HUES64 (cell line): Measurements from ENCODE around the gene KCNH6.

Experiments used
- H3K27ac ChIP-seq: 2 replicates; pipeline ENCODE4 v1.7.0; 2013; ENCODE audit warnings: low read depth, low read length, inconsistent platforms
- H3K27me3 ChIP-seq: 2 replicates; pipeline ENCODE4 v1.6.1; 2013; ENCODE audit warnings: mild to moderate bottlenecking, low read length; ENCODE audit not compliant: insufficient read depth
- H3K36me3 ChIP-seq: 2 replicates; pipeline ENCODE4 v1.6.1; 2013; ENCODE audit warnings: mild to moderate bottlenecking, low read length; ENCODE audit not compliant: insufficient read depth
- H3K4me1 ChIP-seq: 2 replicates; pipeline ENCODE4 v1.6.1; 2013; ENCODE audit warnings: mild to moderate bottlenecking, low read length, moderate library complexity; ENCODE audit not compliant: insufficient read depth
- H3K4me3 ChIP-seq: 2 replicates; pipeline ENCODE4 v1.5.1; 2013; ENCODE audit warnings: mild to moderate bottlenecking, low read length, moderate library complexity
- H3K9ac ChIP-seq: 2 replicates; pipeline ENCODE4 v1.6.1; 2013; ENCODE audit warnings: mild to moderate bottlenecking, low read depth, low read length
- H3K9me3 ChIP-seq: 2 replicates; pipeline ENCODE4 v1.6.1; 2013; ENCODE audit warnings: low read depth, low read length; ENCODE audit not compliant: insufficient read depth
- WGBS: fragments of 150-250, 120-280 bp; methylation state at CpG from one replicate; pipeline ENCODE4 v1.1.7; 2013; ENCODE audit warnings: missing lambda C conversion rate; 5-methylcytosine and 5-hydroxymethylcytosine counted together

Gene KCNH6

GRCh38 chr17:63549289-63549945 is 26.3 kb downstream of the KCNH6 start:
- no peaks in the 10 kb centered on the region for H3K27me3 ChIP-seq
- H3K4me1 ChIP-seq: peaks cover 13% of the 10 kb centered on the region
- peak overlapping the region; percentile 64 for H3K9ac ChIP-seq
- H3K9me3 ChIP-seq: no peaks in the 10 kb centered on the region
- peak overlapping the region; percentile 74 for H3K4me3 ChIP-seq
- WGBS: 11% methylated on average over 16 of the region's 18 CpGs
- H3K36me3 ChIP-seq: no peaks in the 10 kb centered on the region
- peak overlapping the region; percentile 68 for H3K27ac ChIP-seq

- Histone ChIP-seq H3K9me3 (no peaks in the 10 kb centered on the region), H3K4me3 (peak within 1 kb of the TSS; percentile 94), H3K27me3 (no peaks in the 10 kb centered on the region), H3K4me1 (peaks cover 13% of the 10 kb centered on the region), H3K9ac (peak within 1 kb of the TSS; percentile 70), H3K27ac (peak within 1 kb of the TSS; percentile 82), H3K36me3 (no peaks in the 10 kb centered on the region)
- WGBS: under 1% methylated on average over 72 of the region's 72 CpGs
Observed at GRCh38 chr17:63549946-63550816, 27.0 kb downstream of the KCNH6 start, which contains the start of gene DCAF7. Gene DCAF7, plus strand, starts transcription at chr17:63550477. Its CDS starts 201 bp downstream, at chr17:63550678.

- Histone ChIP-seq H3K27ac (peak overlapping the region; percentile 82; the same call in 1 of the 2 replicates), H3K9me3 (no peaks in the 10 kb centered on the region), H3K4me3 (peak overlapping the region; percentile 94), H3K27me3 (no peaks in the 10 kb centered on the region), H3K4me1 (peaks cover 13% of the 10 kb centered on the region), H3K9ac (peak overlapping the region; percentile 70), H3K36me3 (no peaks in the 10 kb centered on the region)
- WGBS: under 1% methylated on average over 26 of the region's 32 CpGs
Observed at GRCh38 chr17:63550817-63551639, 27.9 kb downstream of the KCNH6 start.

GRCh38 chr17:63552211-63552610 is 29.1 kb downstream of the KCNH6 start:
- H3K9me3 ChIP-seq: no peaks in the 10 kb centered on the region
- H3K9ac ChIP-seq: no peak overlapping the region
- no peak overlapping the region for H3K27ac ChIP-seq
- no peaks in the 10 kb centered on the region for H3K36me3 ChIP-seq
- peak overlapping the region; percentile 94 for H3K4me3 ChIP-seq
- 87% methylated on average over 6 of the region's 6 CpGs for WGBS
- H3K4me1 ChIP-seq: peaks cover 13% of the 10 kb centered on the region
- H3K27me3 ChIP-seq: no peaks in the 10 kb centered on the region

GRCh38 chr17:63555500-63556156 is 32.5 kb downstream of the KCNH6 start:
- H3K4me3 ChIP-seq: no peak overlapping the region
- H3K27ac ChIP-seq: no peak overlapping the region
- H3K4me1 ChIP-seq: peaks cover 7% of the 10 kb centered on the region
- H3K27me3 ChIP-seq: no peaks in the 10 kb centered on the region
- H3K9ac ChIP-seq: no peak overlapping the region
- no peaks in the 10 kb centered on the region for H3K36me3 ChIP-seq
- whole genome bisulfite sequencing: 95% methylated on average over 7 of the region's 7 CpGs
- no peaks in the 10 kb centered on the region for H3K9me3 ChIP-seq

GRCh38 chr17:63557416-63557815 is 34.3 kb downstream of the KCNH6 start:
- no peaks in the 10 kb centered on the region for H3K27me3 ChIP-seq
- H3K27ac ChIP-seq: no peak overlapping the region
- H3K4me1 ChIP-seq: peaks cover 2% of the 10 kb centered on the region
- 95% methylated on average over 2 of the region's 2 CpGs for WGBS
- no peaks in the 10 kb centered on the region for H3K36me3 ChIP-seq
- no peak overlapping the region for H3K9ac ChIP-seq
- H3K9me3 ChIP-seq: no peaks in the 10 kb centered on the region
- no peak overlapping the region for H3K4me3 ChIP-seq

- H3K4me1 ChIP-seq: no peaks in the 10 kb centered on the region
- no peak overlapping the region for H3K4me3 ChIP-seq
- H3K9ac ChIP-seq: no peak overlapping the region
- no peaks in the 10 kb centered on the region for H3K36me3 ChIP-seq
- H3K27me3 ChIP-seq: no peaks in the 10 kb centered on the region
- no peak overlapping the region for H3K27ac ChIP-seq
- WGBS: 94% methylated on average over 3 of the region's 3 CpGs
- H3K9me3 ChIP-seq: no peaks in the 10 kb centered on the region
Observed at GRCh38 chr17:63558441-63558840, 35.3 kb downstream of the KCNH6 start.

GRCh38 chr17:63561819-63562218 is 38.7 kb downstream of the KCNH6 start:
- no peak overlapping the region for H3K27ac ChIP-seq
- H3K4me1 ChIP-seq: no peaks in the 10 kb centered on the region
- no peaks in the 10 kb centered on the region for H3K27me3 ChIP-seq

GRCh38 chr17:63563339-63563738 is 40.2 kb downstream of the KCNH6 start:
- no peak overlapping the region for H3K4me3 ChIP-seq
- 93% methylated on average over 2 of the region's 2 CpGs for WGBS
- H3K36me3 ChIP-seq: no peaks in the 10 kb centered on the region

More at GRCh38 chr17:63561819-63562218, 38.7 kb downstream of the KCNH6 start:
- no peaks in the 10 kb centered on the region for H3K9me3 ChIP-seq
- no peak overlapping the region for H3K4me3 ChIP-seq
- no peak overlapping the region for H3K9ac ChIP-seq
- H3K36me3 ChIP-seq: no peaks in the 10 kb centered on the region

GRCh38 chr17:63564562-63564961 is 41.4 kb downstream of the KCNH6 start:
- 95% methylated on average over 5 of the region's 5 CpGs for WGBS

More at GRCh38 chr17:63563339-63563738, 40.2 kb downstream of the KCNH6 start:
- no peak overlapping the region for H3K27ac ChIP-seq
- no peaks in the 10 kb centered on the region for H3K4me1 ChIP-seq
- H3K27me3 ChIP-seq: no peaks in the 10 kb centered on the region
- no peak overlapping the region for H3K9ac ChIP-seq
- no peaks in the 10 kb centered on the region for H3K9me3 ChIP-seq

More at GRCh38 chr17:63564562-63564961, 41.4 kb downstream of the KCNH6 start:
- Histone ChIP-seq H3K9ac (no peak overlapping the region), H3K4me1 (no peaks in the 10 kb centered on the region), H3K36me3 (no peaks in the 10 kb centered on the region), H3K27ac (no peak overlapping the region), H3K27me3 (no peaks in the 10 kb centered on the region), H3K4me3 (no peak overlapping the region), H3K9me3 (no peaks in the 10 kb centered on the region)
